Measurements from ENCODE around the gene ZNF142.

The ZNF142 gene

GRCh38 chr2:218659988-218660358, 550 bp upstream of the ZNF142 start:
- in situ Hi-C loops (cut with MboI; ENCODE audit: low pct_unique_long_range_greater_than_20kb, low sequenced_read_pairs) = no loop called here
- DNase-seq = no peak

GRCh38 chr2:218658671-218659257, 659 bp downstream of the ZNF142 start:
- peak; percentile 68 for DNase-seq
- in situ Hi-C loops (cut with MboI; ENCODE audit: low pct_unique_long_range_greater_than_20kb, low sequenced_read_pairs) = no loop called here

GRCh38 chr2:218655751-218656150, 3.7 kb downstream of the ZNF142 start:
- no peak for DNase-seq
- in situ Hi-C loops (cut with MboI; ENCODE audit: low pct_unique_long_range_greater_than_20kb, low sequenced_read_pairs) = no loop called here

- no peak for DNase-seq
- in situ Hi-C loops (cut with MboI; ENCODE audit: low pct_unique_long_range_greater_than_20kb, low sequenced_read_pairs) = no loop called here
These were observed 10.7 kb downstream of the ZNF142 start for GRCh38 chr2:218648787-218649100.

GRCh38 chr2:218648088-218648786, 11.2 kb downstream of the ZNF142 start:
- in situ Hi-C loops (cut with MboI; ENCODE audit: low pct_unique_long_range_greater_than_20kb, low sequenced_read_pairs) = no loop called here
- DNase-seq = peak; percentile 73

- DNase-seq = no peak
- in situ Hi-C loops (cut with MboI; ENCODE audit: low pct_unique_long_range_greater_than_20kb, low sequenced_read_pairs) = no loop called here
These were observed 14.3 kb downstream of the ZNF142 start for GRCh38 chr2:218645126-218645525.

- DNase-seq = no peak
- in situ Hi-C loops (cut with MboI; ENCODE audit: low pct_unique_long_range_greater_than_20kb, low sequenced_read_pairs) = no loop called here
These were observed 14.7 kb downstream of the ZNF142 start for GRCh38 chr2:218644721-218645120.

GRCh38 chr2:218643751-218644310, 15.6 kb downstream of the ZNF142 start:
- in situ Hi-C loops (cut with MboI; ENCODE audit: low pct_unique_long_range_greater_than_20kb, low sequenced_read_pairs) = no loop called here
- no peak for DNase-seq

- in situ Hi-C loops (cut with MboI; ENCODE audit: low pct_unique_long_range_greater_than_20kb, low sequenced_read_pairs) = no loop called here
These were observed 16.6 kb downstream of the ZNF142 start for GRCh38 chr2:218642786-218643185.

GRCh38 chr2:218642121-218642656, 17.2 kb downstream of the ZNF142 start:
- in situ Hi-C loops (cut with MboI; ENCODE audit: low pct_unique_long_range_greater_than_20kb, low sequenced_read_pairs) = no loop called here
- DNase-seq = no peak

More at GRCh38 chr2:218642786-218643185, 16.6 kb downstream of the ZNF142 start:
- DNase-seq = no peak

GRCh38 chr2:218638372-218638771, 21.1 kb downstream of the ZNF142 start:
- in situ Hi-C loops (cut with MboI; ENCODE audit: low pct_unique_long_range_greater_than_20kb, low sequenced_read_pairs) = no loop called here
- DNase-seq = no peak

GRCh38 chr2:218635719-218636118, 23.7 kb downstream of the ZNF142 start:
- no peak for DNase-seq
- in situ Hi-C loops (cut with MboI; ENCODE audit: low pct_unique_long_range_greater_than_20kb, low sequenced_read_pairs) = no loop called here

GRCh38 chr2:218631837-218632236, 27.6 kb downstream of the ZNF142 start:
- DNase-seq = no peak
- in situ Hi-C loops (cut with MboI; ENCODE audit: low pct_unique_long_range_greater_than_20kb, low sequenced_read_pairs) = no loop called here

GRCh38 chr2:218627939-218628338, 31.5 kb downstream of the ZNF142 start:
- in situ Hi-C loops (cut with MboI; ENCODE audit: low pct_unique_long_range_greater_than_20kb, low sequenced_read_pairs) = no loop called here
- no peak for DNase-seq

- in situ Hi-C loops (cut with MboI; ENCODE audit: low pct_unique_long_range_greater_than_20kb, low sequenced_read_pairs) = no loop called here
- no peak for DNase-seq
These were observed 33.1 kb downstream of the ZNF142 start for GRCh38 chr2:218626369-218626768.

- in situ Hi-C loops (cut with MboI; ENCODE audit: low pct_unique_long_range_greater_than_20kb, low sequenced_read_pairs) = no loop called here
- no peak for DNase-seq
These were observed 36.1 kb downstream of the ZNF142 start for GRCh38 chr2:218623366-218623705.

- peak; percentile 27 for DNase-seq
These were observed 36.6 kb downstream of the ZNF142 start for GRCh38 chr2:218622606-218623365.

GRCh38 chr2:218621007-218621406, 38.4 kb downstream of the ZNF142 start:
- in situ Hi-C loops (cut with MboI; ENCODE audit: low pct_unique_long_range_greater_than_20kb, low sequenced_read_pairs) = no loop called here
- DNase-seq = no peak

More at GRCh38 chr2:218622606-218623365, 36.6 kb downstream of the ZNF142 start:
- in situ Hi-C loops (cut with MboI; ENCODE audit: low pct_unique_long_range_greater_than_20kb, low sequenced_read_pairs) = no loop called here

- DNase-seq = no peak
- in situ Hi-C loops (cut with MboI; ENCODE audit: low pct_unique_long_range_greater_than_20kb, low sequenced_read_pairs) = no loop called here
These were observed 41.1 kb downstream of the ZNF142 start for GRCh38 chr2:218618102-218618860.
